HCT116 (cell line): ENCODE data around the gene SELENON. TPM values are rescaled to one million over a fixed set of nuclear protein-coding genes. Genes with fewer than 3 reads are reported as not detected.
A peak's percentile ranks its signal among the peaks of the same experiment; 100 is the strongest.

Experiments used
- ATAC-seq: fragments of 200-7000 bp; cut with Tn5 transposase; 2 replicates; pipeline ENCODE4 v1.9.1; 2020; ENCODE audit warnings: mild to moderate bottlenecking, moderate library complexity
- BruUV-seq: library from RNA; stranded (reverse); fragments of 400-500 nt; replicated peaks from 2 replicates; lab custom pipeline; 2021; lab: Mats Ljungman, UMichigan
- CTCF ChIA-PET: fragments of 300-600 bp; sonication (Branson Sonifier 250); formaldehyde crosslinking; loops from one replicate; lab custom pipeline; 2021; ENCODE audit warnings: antibody characterized with exemption; lab: Charles Lee
- POLR2A ChIA-PET: fragments of 300-600, 350-600 bp; sonication (Branson Sonifier 250); formaldehyde crosslinking; loops from one replicate; lab custom pipeline; 2021; ENCODE audit warnings: antibody characterized with exemption; lab: Charles Lee
- RAD21 ChIA-PET, 2 experiments: fragments of 300-600 bp; sonication (Branson Sonifier 250); formaldehyde crosslinking; loops; one replicate each; lab custom pipeline; 2023; ENCODE audit warnings: low total read pairs in 2 of 2; ENCODE audit not compliant: uncharacterized antibody in 2 of 2, unreplicated experiment in 2 of 2, low non-redundant PET in 1 of 2; lab: Charles Lee
- DNase-seq: peaks from one replicate; pipeline ENCODE4 v3.0.0-alpha.2; 2010; ENCODE audit warnings: low read depth, low spot score
- H2AFZ ChIP-seq: fragments of 200-600 bp; shearing (Covaris generic), sonication (generic); 2 replicates; pipeline ENCODE4 v1.6.1; 2017; ENCODE audit warnings: low read depth, mixed run types, mixed read lengths, antibody characterized with exemption, low read length; ENCODE audit not compliant: poor library complexity, severe bottlenecking
- H3K27ac ChIP-seq: 2 replicates; pipeline ENCODE4 v1.5.1; 2012; ENCODE audit warnings: low read depth, low read length
- H3K27me3 ChIP-seq: fragments of 200-600 bp; sonication (generic); 2 replicates; pipeline ENCODE4 v1.6.1; 2016; ENCODE audit warnings: mixed run types, low read length, mixed read lengths; ENCODE audit not compliant: insufficient read depth
- H3K36me3 ChIP-seq, 2 experiments: fragments of 200-500 bp in 1 of 2; fragments of 200-600 bp in 1 of 2; sonication (Bioruptor generic) in 1 of 2; sonication (generic) in 1 of 2; 2 replicates each; pipeline versions ENCODE4 v1.5.1 to v1.6.1; 2014 to 2016; ENCODE audit warnings: low read length in 2 of 2, inconsistent platforms in 1 of 2, mixed read lengths in 1 of 2, mixed run types in 1 of 2; ENCODE audit not compliant: insufficient read depth in 2 of 2, control insufficient read depth in 1 of 2
- H3K4me1 ChIP-seq, 2 experiments: fragments of 200-600 bp in 1 of 2; sonication (generic) in 1 of 2; 2 replicates each; pipeline versions ENCODE4 v1.5.1 to v1.6.1; 2012 to 2017; ENCODE audit warnings: low read length in 2 of 2, inconsistent platforms in 1 of 2, mild to moderate bottlenecking in 1 of 2, mixed read lengths in 1 of 2, mixed run types in 1 of 2, moderate library complexity in 1 of 2; ENCODE audit not compliant: insufficient read depth in 2 of 2, control insufficient read depth in 1 of 2
- H3K4me2 ChIP-seq: fragments of 200-600 bp; sonication (generic); 2 replicates; pipeline ENCODE4 v1.6.1; 2017; ENCODE audit warnings: mixed run types, low read length, mixed read lengths
- H3K4me3 ChIP-seq, 2 experiments: fragments of 200-600 bp in 1 of 2; sonication (generic) in 1 of 2; replicated peaks in 1 of 2; 2 replicates each; pipeline ENCODE4 v1.5.1; 2011 to 2016; ENCODE audit warnings: low read length in 2 of 2, control low read depth in 1 of 2, low read depth in 1 of 2, mild to moderate bottlenecking in 1 of 2, mixed read lengths in 1 of 2, mixed run types in 1 of 2
- H3K79me2 ChIP-seq: fragments of 200-600 bp; sonication (generic); 2 replicates; pipeline ENCODE4 v1.6.1; 2017; ENCODE audit warnings: mild to moderate bottlenecking, mixed run types, low read length, moderate library complexity, mixed read lengths; ENCODE audit not compliant: insufficient read depth
- H3K9ac ChIP-seq: fragments of 200-600 bp; sonication (generic); 2 replicates; pipeline ENCODE4 v1.6.1; 2016; ENCODE audit warnings: low read length, mixed read lengths
- H3K9me2 ChIP-seq: fragments of 200-600 bp; sonication (generic), shearing (Covaris generic); 2 replicates; pipeline ENCODE4 v1.6.1; 2017; ENCODE audit warnings: mixed run types, mild to moderate bottlenecking, moderate library complexity; ENCODE audit not compliant: insufficient read depth
- H3K9me3 ChIP-seq, 2 experiments: fragments of 200-500 bp in 1 of 2; fragments of 200-600 bp in 1 of 2; sonication (Bioruptor generic) in 1 of 2; sonication (generic) in 1 of 2; 2 replicates each; pipeline ENCODE4 v1.6.1; 2014 to 2017; ENCODE audit warnings: low read length in 2 of 2, mixed read lengths in 2 of 2, inconsistent platforms in 1 of 2, low read depth in 1 of 2, mild to moderate bottlenecking in 1 of 2, mixed run types in 1 of 2, moderate library complexity in 1 of 2; ENCODE audit not compliant: control insufficient read depth in 1 of 2, insufficient read depth in 1 of 2
- H4K20me1 ChIP-seq: fragments of 200-600 bp; sonication (generic), shearing (Covaris generic); 2 replicates; pipeline ENCODE4 v1.6.1; 2017; ENCODE audit warnings: mixed run types, mild to moderate bottlenecking, moderate library complexity; ENCODE audit not compliant: insufficient read depth
- CBX3 ChIP-seq: IDR thresholded peaks from 2 replicates; pipeline ENCODE4 v1.6.1; 2012; ENCODE audit warnings: low read depth
- EGR1 ChIP-seq: IDR thresholded peaks from 2 replicates; pipeline ENCODE4 v1.6.1; 2012; ENCODE audit warnings: low read depth
- EZH2phosphoT487 ChIP-seq: fragments of 200-600 bp; IDR thresholded peaks from 2 replicates; pipeline ENCODE4 v1.6.1; 2018; ENCODE audit warnings: antibody characterized with exemption, borderline replicate concordance
- FOSL1 ChIP-seq: IDR thresholded peaks from 2 replicates; pipeline ENCODE4 v1.6.1; 2012; ENCODE audit warnings: low read depth
- JUND ChIP-seq: IDR thresholded peaks from 2 replicates; pipeline ENCODE4 v1.6.1; 2012
- POLR2A ChIP-seq: IDR thresholded peaks from 2 replicates; pipeline ENCODE4 v1.7.0; 2011; ENCODE audit warnings: borderline replicate concordance; ENCODE audit not compliant: insufficient read depth, insufficient read length; ENCODE audit errors: extremely low read depth
- POLR2AphosphoS5 ChIP-seq: IDR thresholded peaks from 2 replicates; pipeline ENCODE4 v1.6.1; 2011; ENCODE audit warnings: mild to moderate bottlenecking, low read depth, low read length, moderate library complexity
- SIN3A ChIP-seq: IDR thresholded peaks from 2 replicates; pipeline ENCODE4 v1.6.1; 2012; ENCODE audit warnings: low read depth
- SP1 ChIP-seq: IDR thresholded peaks from 2 replicates; pipeline ENCODE4 v1.6.1; 2012; ENCODE audit warnings: low read depth
- SRF ChIP-seq: IDR thresholded peaks from 2 replicates; pipeline ENCODE4 v1.6.1; 2012; ENCODE audit warnings: low read depth
- TCF7L2 ChIP-seq: IDR thresholded peaks from 2 replicates; pipeline ENCODE4 v1.7.0; 2011; ENCODE audit warnings: borderline replicate concordance, inconsistent platforms; ENCODE audit not compliant: insufficient read depth, insufficient read length; ENCODE audit errors: extremely low read depth
- ZFX ChIP-seq: fragments of 450-650 bp; IDR thresholded peaks from 2 replicates; pipeline ENCODE4 v1.6.1; 2017
- intact Hi-C: fragments of 100-400 bp; cut with micrococcal nuclease; formaldehyde crosslinking; loops from 2 replicates; pipeline ENCODE4 v1.10.0; 2022
- total RNA-seq: library from RNA; stranded (reverse); gene quantifications from one replicate; pipeline ENCODE4 v1.2.1, GENCODE V29; 2021; ENCODE audit not compliant: unreplicated experiment
- TF ChIP-seq, protein P1 (sequence below): IDR thresholded peaks from 2 replicates; pipeline ENCODE4 v1.6.1; 2012
- TF ChIP-seq, protein P2 (sequence below): IDR thresholded peaks from 2 replicates; pipeline ENCODE4 v1.6.1; 2012

The SELENON gene
- total RNA-seq, 1 experiment from 2014 or later = 85.1 TPM

DNA sequence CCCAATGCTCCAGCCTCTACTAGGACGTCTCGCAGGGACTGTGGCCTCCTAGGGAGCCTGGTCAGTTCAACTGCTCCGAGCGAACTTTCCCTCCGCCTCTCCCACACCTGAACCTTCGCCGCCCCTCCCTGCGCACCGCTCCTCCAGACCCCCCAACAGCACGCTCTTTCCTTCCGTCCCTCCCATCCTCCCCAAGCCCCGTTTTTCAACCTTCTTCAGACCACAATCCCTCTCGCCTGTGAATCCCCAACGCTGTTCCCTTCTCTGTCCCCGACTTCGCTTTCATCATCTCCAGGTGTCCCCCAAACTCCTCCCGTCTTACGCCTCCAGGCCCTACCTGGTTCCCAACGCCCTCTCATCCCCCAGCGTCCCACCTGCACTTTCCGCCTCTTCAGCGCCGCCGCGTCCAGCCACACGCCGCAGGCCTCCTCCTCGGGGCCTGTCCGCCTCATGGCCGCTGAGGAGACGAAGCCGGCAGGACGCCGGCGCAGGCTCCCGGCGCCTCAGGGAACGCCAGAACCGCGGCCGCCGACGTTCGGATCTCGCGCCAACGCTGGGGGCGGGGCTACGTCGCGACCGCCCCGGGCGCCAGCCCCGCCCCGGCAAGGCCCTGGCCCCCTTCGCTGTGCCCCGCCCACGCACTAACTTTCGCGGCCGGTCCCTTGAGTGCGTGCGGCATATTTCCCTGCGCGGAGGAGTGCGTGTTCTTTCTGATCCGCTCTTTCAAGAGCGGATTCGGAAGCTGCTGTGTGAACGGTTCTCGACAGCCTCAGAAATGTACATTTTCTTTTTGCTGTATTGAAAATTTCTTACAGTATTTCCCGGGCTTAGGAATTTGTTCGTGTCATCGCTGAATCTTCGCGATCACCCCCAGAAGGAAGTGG is 59.2 kb downstream of the SELENON start, which contains the start of gene AUNIP (continued):
- TF ChIP-seq POLR2A = peak; percentile 79
- TF ChIP-seq EGR1 = peak; percentile 97
- TF ChIP-seq CBX3 = no peak; the same call in none of the 2 replicates
- TF ChIP-seq FOSL1 = no peak
- peak; percentile 96 for TF ChIP-seq SIN3A
- no peak for TF ChIP-seq JUND

DNA sequence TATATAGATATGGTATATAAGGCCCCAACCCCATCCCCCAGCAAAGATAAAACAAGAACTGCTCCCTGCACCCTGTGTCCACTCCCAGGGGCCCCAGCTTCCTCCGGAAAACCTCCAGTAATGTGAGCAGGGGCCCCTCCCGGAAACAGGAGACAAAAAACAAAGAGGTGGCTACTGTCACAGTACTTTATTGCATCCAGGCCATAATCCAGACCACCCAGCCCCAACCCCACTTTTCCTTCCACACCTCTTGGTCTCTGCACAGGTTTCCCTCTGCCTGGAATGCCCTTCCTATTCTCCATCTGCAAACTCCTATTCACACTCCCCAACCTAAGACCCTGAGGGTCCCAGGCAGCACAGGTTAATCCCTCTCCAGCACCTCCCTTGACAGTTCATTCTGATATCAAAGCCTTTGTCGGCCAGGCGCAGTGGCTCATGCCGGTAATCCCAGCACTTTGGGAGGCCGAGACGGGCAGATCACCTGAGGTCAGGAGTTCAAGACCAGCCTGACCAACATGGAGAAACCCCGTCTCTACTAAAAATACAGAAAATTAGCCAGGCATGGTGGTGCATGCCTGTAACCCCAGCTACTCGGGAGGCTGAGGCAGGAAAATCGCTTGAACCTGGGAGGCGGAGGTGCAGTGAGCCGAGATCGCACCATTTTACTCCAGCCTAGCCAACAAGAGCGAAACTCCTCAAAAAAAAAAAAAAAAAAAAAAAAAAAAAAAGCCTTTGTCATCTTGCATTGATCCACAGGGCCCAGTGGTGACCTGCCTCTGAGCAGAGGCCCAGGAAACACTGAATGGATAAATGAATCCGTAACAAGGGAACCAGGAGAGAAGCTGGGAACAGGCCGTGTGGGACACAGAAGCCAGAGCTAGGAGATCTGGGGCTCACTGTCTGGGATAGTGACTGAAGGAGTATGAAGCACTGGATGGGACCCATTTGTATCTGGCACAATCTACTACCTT is 61.6 kb downstream of the SELENON start:
- RAD21 ChIA-PET = no interaction called here
- no peak overlapping the region for H2AFZ ChIP-seq
- ATAC-seq = peak; percentile 47
- H3K36me3 ChIP-seq = 0 out of 4 replicates have a peak, but pooled peaks cover 0 to 6% of the 10 kb centered on the region in 2 experiments
- POLR2A ChIA-PET = interaction anchor here (0.7 to 1.2 kb wide), 2 partner anchors 14 to 997 kb away, joined by 5 to 8 read pairs; partner anchors contain the start of gene PAQR7
- peaks cover 30 to 43% of the 10 kb centered on the region in 2 experiments for H3K4me1 ChIP-seq
- H4K20me1 ChIP-seq = 0 out of 2 replicates have a peak, but pooled peaks cover 3% of the 10 kb centered on the region
- intact Hi-C loops = no loop called here
- no TSS peak for BruUV-seq
- H3K9me3 ChIP-seq = no peaks in the 10 kb centered on the region
- peak; percentile 48 for DNase-seq
- H3K9me2 ChIP-seq = no peaks in the 10 kb centered on the region
- 0 out of 2 replicates have a peak, but pooled peaks have one; percentile 8 for TF ChIP-seq ZFX
- TF ChIP-seq EZH2phosphoT487 = no peak
- TF ChIP-seq JUND = peak; percentile 64
- TF ChIP-seq SIN3A = 0 out of 2 replicates have a peak, but pooled peaks have one; percentile 27
- TF ChIP-seq POLR2AphosphoS5 = no peak
- TF ChIP-seq, protein P1, sequence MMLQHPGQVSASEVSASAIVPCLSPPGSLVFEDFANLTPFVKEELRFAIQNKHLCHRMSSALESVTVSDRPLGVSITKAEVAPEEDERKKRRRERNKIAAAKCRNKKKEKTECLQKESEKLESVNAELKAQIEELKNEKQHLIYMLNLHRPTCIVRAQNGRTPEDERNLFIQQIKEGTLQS = no peak
- TF ChIP-seq EGR1 = no peak
- no peak for TF ChIP-seq SRF
- TF ChIP-seq, protein P2, sequence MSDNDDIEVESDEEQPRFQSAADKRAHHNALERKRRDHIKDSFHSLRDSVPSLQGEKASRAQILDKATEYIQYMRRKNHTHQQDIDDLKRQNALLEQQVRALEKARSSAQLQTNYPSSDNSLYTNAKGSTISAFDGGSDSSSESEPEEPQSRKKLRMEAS = peak; percentile 15; the same call in 1 of the 2 replicates
- TF ChIP-seq SP1 = peak; percentile 47
- TF ChIP-seq TCF7L2 = peak; percentile 83
- TF ChIP-seq, all 23 proteins: peak for 6
- CTCF ChIA-PET = interaction anchor here (1.4 kb wide), 1 partner anchor 34 kb away, joined by 4 read pairs; no protein-coding TSS in a partner anchor
- peak overlapping the region; percentile 49 for H3K9ac ChIP-seq
- H3K27ac ChIP-seq = peak overlapping the region; percentile 81
- H3K79me2 ChIP-seq = peaks cover 26% of the 10 kb centered on the region
- peak overlapping the region; percentile 7 to 34 for H3K4me3 ChIP-seq
- H3K27me3 ChIP-seq = no peaks in the 10 kb centered on the region
- peak overlapping the region; percentile 98 for H3K4me2 ChIP-seq
